Activated CD4-positive, alpha-beta T cell treated with anti-CD3 and anti-CD28 coated beads for 48 hours (primary cell): ENCODE data around the gene SPATA3.

ENCODE experiments used
- DNase-seq: peaks from one replicate; pipeline ENCODE4 v3.0.0-alpha.2; 2020

Gene SPATA3

DNA sequence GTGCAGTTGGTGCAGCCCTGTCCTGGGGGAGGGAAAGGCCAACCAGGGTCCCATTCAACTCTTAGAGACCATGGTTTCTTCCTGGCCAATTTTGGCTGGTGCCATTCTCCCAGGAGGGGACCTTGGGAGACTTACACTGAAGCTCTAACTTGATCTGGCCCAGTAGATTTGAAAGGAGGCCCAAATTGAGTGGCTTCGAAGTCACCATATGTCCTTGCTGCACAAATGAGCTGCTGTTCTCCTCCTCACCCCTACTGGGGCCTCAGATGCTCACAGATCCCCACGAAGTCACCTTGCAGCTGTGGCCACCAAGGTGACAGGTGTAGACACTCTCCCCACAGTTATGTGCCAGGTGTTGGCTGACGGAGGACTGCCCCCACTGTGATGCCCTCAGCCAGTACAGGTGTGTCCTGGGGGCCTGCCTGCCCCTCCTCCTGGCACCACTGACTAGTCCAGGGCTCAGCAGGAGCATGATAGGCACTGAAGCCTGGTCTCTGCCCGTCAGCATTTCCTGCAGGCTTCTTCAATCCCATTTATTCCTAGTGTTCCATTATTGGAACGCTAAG lies 36.7 kb downstream of the SPATA3 start:
- DNase-seq: no peak

DNA sequence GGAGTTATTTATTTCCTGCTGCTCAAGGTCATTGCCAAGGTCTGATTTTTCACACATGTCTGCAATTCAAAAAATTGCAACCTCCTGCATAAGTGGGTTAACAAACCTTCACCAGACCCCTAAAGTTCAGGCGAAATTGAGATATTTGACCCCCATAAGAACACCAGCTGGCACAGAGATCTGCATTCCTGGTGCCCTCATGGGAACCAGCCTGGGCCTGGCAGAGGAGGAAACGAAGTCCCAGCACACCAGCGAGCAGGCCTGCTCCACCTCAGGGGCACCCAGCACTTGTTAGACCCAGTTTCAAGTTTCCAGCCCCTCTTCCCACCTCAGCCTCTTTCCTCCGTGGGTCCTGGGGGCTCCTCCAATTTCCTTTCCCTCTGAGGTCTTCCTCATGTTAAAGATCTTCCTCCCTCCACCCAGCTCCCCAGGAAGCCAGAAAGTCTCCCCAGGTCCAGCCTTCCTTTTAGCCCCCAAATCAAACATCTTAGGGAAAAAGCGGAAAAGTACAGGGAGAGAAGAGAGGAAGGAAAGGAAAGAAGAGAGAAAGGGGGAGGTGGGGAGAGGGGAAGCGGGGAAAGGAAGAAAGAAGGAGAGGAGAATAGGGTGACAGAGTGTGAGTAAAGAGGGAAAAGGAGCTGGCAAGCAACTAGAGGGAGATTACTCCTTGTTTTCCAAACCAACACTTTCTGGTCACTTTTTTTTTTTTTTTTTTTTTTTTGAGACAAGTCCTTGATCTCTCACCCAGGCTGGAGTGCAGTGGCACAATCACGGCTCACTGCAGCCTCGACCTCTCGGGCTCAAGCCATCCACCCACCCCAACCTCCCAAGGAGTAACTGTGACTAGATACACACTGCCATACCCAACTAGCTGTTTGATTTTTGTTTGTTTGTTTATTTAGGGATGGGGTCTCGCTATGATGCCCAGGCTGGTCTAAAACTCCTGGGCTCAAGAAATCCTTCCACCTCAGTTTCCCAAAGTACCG lies 37.5 kb downstream of the SPATA3 start:
- DNase-seq: no peak

DNA sequence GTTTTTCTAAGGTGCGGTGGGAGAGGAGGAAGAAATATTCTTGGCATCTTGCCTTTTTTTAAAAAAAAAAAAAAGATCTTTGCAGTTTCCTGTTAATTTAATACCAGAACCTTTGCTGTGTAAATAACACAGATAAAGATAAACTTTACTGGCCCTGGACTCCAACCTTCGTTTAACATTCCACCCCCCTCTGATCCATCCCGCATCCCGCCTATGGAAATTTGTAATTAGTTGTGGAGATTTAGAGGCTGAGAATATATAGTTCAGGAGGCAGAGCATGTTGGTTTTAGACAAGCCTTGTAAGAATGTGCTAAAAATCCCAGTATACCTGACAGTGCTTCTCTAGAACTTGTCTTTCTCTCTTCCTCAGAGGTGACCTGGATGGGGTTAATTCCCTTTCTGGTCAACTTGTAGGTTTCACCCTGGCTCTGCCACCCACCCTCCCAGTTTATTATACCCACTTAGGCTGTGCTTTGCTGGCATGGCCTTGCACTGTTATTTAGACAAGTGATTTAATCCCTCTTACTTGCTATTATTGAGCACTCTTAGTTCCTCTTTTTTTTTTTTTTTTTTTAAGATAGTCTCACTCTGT lies 38.5 kb downstream of the SPATA3 start:
- no peak for DNase-seq

DNA sequence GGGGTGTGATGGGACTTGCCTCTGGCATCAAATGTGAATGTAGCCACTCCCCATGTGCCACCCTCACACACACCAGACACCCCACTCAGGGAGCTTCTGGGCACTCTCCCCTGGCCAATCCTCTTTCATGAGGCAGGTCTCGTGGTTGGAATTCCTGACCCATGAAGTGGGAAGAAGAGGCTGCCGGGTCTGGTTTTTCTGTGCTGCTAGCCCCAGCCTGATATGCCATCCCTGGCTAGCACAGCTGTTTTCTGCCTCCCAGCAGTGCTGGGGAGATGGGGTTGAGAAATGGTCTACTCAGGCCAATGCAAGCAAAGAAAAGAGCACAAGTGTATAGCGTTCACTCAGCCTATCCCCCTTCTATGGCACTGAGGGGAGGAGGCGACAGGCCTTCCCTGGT lies 40.2 kb downstream of the SPATA3 start:
- DNase-seq: no peak

DNA sequence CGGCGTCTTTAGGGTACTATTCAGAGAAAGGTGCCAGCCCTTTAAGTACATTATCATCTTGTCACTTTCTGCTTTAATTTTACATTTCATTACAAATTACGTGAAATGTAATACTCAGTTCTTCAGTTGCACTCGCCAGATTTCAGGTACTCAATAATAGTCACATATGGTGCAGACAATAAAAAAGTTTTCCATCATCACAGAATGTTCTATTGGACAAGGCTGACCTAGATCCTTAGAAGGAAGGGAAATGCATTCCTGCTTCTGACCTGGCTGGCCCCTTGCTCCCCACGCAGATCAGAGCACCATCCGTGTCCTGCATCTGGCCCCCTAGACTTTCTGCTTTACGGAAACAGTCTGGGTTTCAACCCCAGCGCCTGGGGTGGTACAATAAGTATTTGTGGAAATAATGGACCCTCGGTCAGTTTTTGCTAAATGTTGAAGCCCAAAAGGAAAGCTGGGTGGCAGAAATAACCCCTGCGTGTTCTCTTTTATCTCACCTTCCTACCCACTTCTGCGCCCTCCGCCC lies 40.7 kb downstream of the SPATA3 start:
- DNase-seq: no peak

DNA sequence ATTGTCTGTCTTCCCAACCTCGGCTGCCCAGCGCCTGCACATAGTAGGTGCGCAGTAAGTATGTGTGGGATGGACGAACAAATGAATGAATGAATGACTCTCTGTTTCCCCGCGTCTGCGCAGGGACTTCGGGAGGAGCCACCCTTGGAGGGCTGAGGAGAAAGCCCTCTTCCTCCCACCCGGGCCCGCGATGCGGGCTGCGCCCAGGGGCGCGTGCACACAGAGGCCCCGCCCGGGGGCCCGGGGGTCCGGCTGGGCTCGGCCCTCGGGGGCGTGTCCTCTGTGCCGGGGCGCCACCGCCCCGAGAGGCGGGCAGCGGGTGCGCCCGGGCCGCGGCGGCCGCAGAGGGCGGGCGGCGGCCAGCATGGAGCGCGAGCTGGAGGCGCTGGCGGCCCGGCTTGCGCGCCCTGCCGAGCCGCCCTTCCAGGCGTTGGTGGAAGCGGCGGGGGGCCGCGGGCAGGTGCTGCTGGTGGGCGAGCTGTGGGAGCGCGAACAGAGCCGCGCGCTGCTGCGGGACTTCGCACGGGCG lies 41.3 kb downstream of the SPATA3 start, which contains the start of gene C2orf72:
TSS of gene C2orf72 (plus strand) at position 322 of the 529 bp plus-strand sequence. CDS start at position 365, 43 bp downstream.
- no peak for DNase-seq

DNA sequence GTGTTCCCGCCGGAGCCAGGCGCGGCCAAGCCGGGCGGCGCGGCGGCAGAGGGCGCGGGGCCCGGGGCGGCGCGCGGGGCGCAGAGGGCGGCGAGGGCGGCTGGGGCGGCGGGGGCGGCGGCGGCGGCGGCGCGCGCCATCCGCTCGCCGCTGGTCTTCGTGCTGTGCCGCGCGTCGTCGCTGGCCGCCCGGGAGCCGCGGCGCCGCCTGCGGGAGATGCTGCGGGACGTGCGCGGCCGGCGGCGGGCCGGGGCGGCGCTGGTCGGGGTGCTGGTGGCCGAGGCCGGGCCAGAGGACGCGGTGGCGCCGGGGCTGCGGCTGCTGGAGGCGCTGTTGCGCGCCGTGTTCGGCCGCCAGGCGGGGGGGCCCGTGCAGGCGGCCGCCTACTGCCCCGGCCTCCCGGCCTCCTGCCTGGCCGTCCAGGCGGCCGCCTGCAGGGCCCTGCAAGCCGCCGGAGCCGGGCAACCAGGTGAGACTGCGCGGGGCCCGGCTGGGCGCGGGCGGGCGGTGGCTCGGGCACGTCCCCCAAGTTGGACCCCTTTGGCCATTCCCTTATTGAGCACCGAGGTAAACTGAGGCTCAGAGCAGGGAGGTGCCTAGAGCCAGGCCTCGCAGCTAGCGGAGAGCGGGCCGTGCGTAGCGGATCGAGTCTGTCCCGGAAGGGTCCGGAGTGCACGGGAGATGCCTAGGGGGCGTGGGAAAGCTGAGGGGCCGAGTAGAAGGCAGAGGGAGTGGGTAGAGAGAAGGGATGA lies 42.0 kb downstream of the SPATA3 start:
- DNase-seq: no peak

DNA sequence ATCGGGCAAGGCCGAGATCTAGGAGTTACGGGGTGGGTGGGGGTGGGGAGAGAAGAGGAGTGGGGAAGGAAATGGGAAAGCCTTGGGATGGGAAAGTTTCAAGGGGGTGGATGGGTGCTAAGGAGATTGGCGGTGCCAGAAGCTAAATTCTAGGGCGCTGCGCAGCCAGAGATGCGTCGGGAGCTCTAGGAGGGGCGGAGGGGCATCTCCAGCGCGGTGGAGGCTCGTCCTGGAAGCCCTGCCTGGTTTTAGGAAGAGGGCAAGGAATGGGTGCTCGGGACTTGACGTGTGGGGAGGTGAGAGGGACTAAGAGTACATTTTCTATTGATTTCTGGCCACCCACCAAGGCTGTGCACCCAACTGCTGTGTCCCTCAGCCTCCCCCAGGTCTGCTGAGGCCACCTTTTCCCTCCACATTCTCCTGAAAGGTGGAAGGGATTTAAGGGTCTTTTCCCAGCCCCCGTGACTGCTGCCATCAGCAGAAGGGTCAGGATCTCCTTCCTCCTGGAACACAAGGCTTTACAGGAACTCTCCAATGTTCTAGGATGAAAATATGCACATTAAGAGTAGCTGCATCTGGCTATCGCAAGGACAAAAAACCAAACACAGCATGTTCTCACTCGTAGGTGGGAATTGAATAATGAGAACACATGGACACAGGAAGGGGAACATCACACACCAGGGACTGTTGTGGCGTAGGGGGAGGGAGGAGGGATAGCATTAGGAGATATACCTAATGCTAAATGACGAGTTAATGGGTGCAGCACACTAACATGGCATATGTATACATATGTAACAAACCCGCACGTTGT lies 42.8 kb downstream of the SPATA3 start:
- DNase-seq: no peak

DNA sequence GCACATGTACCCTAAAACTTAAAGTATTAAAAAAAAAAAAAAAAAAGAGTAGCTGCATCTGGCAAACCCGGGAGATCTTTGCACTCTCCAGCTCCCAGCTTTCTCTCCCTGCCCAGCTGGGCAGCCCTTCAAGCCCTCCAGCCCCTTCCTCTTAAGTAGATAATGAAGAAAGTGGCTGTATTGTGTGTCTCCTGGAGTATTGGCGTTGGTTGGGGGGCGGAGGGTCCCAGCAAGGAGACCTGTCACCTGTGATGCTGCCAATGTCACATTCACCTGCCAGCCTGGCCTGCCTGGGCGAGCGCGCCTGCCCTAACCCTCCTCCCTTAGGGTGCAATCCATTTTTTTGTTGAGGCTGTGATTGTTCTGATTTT lies 43.4 kb downstream of the SPATA3 start:
- no peak for DNase-seq

DNA sequence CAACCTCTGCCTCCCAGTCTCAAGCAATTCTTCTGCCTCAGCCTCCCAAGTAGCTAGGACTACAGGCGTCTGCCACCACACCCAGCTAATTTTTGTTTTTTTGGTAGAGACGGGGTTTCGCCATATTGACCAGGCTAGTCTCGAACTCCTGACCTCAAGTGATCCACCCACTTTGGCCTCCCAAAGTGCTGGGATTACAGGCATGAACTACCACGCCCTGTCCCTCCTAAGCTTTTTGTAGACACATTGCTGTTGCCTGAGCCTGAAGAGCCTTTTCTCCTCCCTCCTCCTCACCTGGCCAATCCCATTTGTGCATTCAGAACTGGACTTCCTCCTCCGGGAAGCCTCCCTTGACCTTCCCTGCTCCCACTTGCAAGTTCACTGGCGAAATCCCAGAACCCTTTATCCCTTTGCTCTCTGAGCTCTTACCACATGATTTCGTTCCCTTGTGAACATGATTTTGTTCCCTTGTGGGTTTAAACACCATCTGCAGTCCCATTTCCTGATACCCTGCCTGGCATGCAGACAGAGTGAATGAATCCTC lies 44.0 kb downstream of the SPATA3 start:
- no peak for DNase-seq

DNA sequence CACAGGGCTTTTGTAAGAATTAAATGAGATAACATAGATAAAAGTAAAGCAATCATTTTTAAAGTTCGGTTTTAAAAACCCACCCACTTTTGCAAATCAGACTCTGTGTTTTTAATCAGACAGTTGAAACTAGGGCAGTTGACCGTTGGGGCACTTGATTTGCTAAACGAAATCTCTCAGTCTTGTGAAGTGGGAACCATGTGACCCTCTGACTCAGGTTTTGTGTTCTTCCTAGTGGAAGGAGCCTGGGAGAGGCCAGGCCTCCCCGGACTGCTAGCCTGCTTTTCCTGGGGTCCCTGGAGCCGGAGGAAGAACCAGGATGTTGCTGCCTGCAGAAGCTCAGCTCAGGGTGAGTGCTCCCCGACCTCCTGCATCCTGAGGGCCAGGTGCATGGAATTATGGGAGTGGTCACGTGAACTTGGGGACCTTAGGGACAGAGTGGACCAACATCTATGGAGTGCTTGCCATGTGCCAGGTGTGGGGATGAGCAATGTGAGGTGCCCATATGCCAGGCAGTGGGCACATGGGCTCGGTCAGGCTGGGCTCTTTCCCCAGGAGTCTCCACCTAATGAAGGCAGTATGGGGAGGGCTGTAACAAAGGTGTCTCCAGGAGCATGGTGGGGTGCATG lies 45.3 kb downstream of the SPATA3 start:
- no peak for DNase-seq

DNA sequence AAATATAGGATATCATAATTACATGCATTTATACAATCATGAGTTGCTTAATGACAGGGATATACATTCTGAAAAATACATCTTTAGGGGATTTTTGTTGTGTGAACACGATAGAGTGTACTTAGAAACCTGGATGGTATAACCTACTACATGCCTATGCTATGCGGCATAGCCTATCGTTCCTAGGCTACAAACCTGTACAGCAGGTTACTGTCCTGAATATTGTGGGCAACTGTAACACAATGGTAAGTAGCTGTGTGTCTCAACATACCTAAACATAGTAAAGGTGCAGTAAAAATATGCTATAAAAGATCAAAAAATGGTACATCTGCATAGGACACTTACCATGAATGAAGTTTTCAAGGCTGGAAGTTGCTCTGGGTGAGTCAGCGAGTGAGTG lies 47.9 kb downstream of the SPATA3 start:
- DNase-seq: no peak

DNA sequence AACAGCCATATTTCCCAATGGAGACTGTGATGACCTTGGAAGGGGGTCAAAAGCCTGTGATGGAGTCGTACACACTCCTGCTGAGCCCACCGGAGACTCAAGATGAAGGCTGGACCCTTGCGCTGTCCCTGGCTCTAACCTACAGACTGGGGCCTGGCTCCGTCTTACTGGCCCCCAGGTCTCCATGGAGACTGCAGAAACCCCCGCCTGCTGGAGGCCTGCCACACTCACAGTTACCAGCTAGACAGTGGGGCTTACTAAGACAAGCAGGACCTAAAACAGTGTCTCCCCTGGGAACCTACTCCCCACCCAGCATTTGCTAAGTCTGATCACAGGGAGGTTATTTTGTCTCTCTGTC lies 51.0 kb downstream of the SPATA3 start:
- no peak for DNase-seq

DNA sequence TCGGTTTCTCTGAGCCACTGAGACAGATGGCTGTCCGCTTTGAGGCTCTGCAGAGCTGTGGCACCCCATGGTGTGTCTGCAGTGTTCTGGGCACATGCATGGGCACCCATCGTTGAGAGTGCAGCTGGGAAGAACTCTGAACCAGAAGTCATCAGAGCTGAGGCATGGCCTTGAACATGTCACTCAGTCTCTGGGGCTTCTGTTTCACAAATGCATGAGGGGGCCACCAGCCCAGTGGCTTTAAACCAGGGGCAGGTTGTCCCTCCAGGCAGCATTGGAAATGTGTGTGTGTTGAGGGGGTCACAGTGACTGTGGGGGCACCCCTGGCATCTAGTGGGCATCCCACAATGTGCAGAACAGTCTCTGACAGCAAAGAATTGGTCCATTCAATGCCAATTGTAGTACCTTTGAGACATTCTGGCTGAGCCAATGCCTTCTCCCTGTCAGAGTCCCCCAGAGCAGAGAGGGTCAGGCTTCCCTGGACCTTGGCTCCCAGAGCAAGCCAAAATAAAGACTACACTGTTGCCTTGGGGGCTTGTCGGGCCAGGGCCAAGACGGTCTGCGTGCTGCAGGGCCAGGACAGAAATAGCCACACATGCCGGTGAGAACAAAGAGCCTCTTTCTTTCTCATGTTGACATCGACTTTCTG lies 51.5 kb downstream of the SPATA3 start:
- no peak for DNase-seq

DNA sequence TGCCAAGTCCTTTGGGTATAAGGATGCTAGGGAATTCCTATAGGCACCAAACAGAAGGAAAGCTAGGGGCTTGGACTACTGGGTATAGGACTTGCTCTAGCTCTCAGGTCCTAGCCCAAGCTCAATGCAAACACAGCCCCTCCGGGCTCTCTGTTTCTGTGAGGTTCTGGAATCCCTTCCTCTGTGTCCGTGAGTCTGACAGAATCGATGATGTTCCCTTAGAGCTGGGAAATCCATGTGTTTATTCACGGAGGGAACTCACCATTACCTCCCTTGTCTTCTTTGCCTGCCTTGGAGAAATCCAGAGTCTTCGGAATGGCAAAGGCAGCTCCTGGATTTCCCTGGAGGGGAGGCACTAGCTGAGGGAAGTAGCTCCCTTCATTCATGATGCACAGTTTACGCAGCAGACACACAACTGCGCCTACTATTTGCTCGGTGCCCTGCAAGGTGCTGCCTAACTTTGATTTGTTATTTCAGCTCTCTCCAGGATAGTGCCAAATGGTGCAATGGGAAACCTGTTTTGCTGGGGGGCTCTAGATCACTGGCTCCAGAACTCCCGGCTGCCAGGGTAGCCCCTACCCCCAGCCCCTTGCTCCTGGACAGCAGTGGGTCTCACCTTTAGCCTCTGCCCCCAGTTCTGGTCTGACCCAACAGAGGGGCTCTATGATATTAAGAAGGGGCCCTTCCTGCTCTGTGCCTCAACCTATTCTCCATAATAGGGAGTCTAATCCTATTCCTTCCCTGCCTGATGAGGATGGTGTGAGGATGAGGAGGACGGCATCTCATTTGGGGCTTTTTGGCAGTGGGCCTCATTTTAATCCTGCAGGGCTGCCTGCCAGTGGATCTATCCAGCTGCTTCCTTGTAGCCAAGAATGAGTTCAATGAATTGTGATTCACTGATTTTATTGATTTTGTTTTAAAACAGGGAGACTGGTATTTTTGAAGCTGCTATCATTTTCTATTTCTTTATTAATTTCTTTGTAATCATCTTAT lies 52.3 kb downstream of the SPATA3 start:
- DNase-seq: no peak

DNA sequence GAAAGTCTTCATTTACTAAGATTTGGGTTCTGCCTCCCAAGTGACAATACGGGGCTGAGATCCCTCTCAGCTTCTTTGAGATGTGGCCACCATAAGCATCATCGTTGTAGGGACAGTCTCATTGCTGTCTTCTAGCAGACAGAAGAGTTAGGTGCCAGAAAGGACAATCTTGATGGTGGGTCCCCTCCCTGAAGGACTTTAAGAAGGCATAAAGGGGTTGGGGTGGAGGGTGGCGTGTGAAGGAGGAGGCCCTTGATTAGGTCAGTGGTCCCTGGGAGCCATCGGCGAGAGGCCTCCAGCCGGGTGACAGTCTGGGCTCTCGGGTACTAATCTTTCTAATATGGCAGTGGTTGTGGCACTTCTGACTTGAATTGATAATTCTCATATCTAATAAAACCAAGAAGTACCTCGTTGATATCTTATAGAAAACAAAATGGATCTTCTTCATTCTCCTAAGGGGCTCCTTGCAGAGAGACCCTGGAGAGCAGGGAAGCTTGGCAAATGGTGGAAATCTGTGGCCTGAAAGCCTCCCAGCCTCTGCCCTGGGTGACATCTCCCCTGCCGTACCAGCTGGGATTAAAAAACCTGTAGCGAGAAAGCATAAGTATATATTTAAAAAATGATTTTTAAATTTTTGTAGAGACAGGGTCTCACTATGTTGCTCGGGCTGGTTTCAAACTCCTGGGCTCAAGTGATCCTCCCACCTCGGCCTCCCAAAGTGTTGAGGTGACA lies 53.5 kb downstream of the SPATA3 start:
- no peak for DNase-seq

DNA sequence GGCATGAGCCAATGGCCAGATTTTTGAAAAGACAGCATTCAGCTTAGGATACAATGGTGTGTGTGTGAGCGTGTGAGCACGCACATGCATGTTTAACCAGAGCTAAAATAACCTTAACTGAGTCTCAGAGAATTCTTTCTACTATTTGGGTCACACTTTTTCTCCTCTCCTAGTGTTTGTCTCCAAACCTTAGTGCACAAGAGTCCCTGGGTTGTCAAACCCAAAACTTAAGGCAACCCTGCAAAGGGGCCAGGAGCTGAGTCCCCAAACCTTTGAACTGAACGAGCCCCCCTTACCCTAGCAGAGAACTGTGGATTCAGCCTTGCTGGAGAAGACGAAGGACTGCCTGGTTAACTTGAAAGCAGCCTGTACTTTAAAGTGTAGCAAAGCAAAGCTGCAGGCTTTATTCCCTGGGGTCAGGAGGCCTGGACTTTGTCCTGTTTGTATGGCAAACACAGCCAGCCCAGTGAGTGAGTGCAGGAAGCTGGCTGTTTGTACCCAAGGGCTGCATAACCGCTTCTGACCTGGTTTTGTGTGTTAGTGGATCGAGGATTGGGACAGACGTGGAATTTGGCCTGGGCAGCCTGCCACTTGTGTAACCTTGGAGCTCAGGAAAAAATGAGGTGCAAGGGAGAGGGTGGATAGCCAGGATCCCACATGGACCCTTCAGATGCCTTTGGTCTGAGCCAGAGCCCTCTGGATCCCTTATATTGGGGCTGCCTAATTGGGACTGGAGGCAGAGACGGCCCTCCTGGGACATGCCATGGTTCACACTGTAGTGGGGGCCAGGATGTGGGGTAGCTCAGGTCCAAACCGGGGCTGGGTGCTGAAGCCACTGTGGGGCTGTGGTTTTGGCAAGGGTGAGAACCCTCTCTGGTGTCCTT lies 54.3 kb downstream of the SPATA3 start:
- DNase-seq: no peak
